HG03196 (cell line): ENCODE data around the gene PHLDA2.

Experiments used
- ATAC-seq: cut with Tn5 transposase; IDR thresholded peaks from one replicate; pipeline ENCODE4 v1.9.1; 2021; ENCODE audit not compliant: unreplicated experiment

Gene PHLDA2, protein sequence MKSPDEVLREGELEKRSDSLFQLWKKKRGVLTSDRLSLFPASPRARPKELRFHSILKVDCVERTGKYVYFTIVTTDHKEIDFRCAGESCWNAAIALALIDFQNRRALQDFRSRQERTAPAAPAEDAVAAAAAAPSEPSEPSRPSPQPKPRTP

DNA sequence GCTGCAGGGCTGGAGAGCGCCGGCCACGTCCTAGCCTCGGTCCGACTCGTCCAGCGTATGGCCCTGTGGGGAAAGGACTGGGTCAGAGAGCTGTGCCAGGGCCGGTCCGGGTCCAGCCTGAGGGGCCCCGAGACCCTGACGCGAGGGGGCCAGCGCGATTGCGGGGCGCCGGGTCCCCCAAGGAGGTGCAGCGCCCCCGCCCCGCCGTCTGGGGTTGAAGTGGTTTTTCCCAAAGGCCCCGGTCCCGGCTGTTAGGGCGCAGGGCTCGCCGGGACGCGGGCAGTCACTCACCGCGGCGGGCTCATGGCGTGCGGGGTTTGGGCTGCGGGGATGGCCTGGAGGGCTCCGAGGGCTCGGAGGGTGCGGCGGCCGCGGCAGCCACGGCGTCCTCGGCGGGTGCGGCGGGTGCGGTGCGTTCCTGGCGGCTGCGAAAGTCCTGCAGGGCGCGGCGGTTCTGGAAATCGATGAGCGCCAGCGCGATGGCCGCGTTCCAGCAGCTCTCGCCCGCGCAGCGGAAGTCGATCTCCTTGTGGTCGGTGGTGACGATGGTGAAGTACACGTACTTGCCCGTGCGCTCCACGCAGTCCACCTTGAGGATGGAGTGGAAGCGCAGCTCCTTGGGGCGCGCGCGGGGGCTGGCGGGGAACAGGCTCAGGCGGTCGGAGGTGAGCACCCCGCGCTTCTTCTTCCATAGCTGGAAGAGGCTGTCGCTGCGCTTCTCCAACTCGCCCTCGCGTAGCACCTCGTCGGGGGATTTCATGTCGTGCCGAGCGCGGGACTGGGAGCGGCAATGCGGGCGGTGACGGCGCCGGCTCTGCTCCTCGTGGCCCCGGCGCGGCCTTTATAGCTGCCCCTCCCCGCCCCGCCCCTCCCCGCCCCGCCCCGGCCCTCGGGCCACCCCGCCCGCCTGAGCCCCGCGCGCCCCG is at the start of gene PHLDA2:
TSS of gene PHLDA2 (minus strand) at position 816 of the 926 bp plus-strand sequence. CDS start at position 760, 56 bp downstream.
- ATAC-seq, result no peak

DNA sequence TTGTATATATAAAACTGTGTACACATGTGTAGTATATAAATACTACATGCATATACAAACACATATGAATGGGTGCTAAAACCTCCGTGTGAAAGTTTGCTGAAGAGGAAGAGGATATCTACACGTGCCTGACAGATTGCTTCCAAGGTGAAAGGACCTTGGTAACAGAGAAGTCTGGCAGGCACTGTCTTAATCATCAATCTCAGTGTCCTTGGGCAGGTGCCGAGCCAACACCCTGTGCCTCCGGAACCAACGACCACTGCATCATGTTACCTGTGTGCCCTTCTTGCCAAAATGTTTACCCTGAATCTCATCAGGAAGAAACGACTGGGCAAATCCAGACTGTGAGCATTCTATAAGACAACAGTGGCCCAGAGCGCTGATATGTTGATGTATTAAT is 47.9 kb upstream of the PHLDA2 start:
- no peak for ATAC-seq

DNA sequence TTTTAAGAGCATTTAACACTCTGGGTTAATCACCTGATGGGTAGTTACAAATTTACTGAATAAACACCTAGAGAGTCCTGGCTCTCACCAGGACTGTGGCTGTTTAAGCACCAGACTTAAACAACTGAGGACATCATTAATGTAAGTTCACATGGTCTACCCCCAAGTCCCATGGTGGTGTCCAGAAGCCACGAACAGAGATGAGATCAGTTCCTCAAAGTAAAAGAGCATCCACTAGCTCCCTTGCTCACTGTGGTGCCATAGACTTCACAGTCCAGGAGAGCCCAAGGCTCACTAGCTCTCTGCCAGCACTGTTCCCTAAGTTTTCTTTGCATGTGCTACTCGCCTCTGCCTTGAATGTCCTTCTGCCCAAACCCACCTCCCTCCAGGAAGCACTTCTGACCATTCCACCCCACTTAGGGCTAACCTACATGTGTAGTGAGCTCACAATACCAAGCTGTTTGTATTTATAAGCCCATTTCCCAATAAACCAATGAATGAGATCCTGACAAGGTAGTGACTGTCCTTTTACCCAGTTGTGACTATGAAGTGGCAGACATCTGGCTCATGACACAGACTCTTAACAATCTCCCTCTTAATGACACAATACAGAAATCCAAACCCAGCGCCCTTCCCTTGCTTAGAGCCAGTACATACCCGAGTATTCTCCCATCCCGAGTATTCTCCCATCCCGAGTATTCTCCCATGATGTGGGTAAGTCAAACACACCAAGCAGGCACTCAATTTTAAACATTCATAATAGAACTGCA is 47.3 kb upstream of the PHLDA2 start:
- no peak for ATAC-seq

DNA sequence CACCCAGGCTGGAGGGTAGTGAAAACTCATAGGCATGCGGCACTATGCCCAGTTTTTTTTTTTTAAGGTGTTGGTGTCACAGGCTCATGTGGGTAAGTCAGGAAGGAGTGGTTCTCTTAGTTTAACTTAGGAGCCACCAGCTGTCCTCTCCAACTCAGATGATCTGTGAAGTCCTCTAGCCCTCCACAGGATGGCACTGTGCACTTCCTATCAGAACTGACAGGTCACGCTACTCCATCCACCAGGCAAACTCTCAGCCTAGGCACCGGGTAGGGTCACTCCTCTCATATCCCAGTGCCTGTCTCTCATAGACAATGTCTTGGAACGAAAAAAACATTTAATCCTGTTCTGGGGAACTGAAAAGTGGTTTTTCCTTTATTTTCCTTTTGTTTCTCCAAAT is 46.4 kb upstream of the PHLDA2 start:
- ATAC-seq, result no peak

DNA sequence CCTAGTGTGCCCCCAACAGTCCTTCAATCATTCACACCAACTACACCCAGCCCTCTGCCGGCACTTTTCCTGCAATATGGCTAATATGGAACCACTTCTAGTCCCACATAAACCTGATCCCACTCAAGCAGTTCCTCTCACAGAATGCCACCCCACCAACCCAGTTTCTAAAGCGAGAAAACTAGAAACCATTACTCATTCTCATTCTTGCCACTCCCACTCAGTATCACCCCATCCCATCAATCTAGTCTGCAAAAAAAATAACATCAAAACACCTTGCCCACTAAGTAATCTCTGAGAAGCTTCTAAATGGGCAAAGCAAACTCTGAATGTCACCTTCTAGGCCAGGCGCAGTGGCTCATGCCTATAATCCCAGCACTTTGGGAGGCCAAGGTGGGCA is 45.1 kb upstream of the PHLDA2 start:
- no peak for ATAC-seq

DNA sequence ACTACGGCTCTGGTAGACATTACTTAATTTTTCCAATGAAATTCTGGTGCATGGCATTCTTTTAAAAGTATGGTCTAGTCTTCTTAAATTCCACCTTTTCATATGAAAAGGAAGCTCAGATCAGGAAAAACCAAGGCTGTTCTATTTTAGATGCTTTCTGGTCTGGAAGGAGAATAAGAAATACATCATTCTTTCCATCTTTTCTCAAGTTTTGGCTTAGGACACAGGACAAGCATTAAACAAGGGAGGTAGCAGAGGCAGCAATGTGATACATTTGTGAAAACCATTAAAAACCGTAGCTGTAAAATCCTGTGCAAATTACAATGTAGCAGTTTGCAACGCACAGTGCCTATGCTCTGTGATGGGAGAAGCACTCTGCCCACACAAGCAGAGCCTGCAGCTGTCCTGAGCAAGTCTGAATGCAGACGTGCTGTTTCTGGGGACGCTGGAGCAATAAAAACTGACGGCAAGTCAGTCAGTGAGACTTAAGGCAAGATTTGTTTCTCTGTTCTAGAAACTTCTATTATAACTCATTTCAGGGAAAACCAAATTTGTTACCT is 39.2 kb upstream of the PHLDA2 start:
- no peak for ATAC-seq

DNA sequence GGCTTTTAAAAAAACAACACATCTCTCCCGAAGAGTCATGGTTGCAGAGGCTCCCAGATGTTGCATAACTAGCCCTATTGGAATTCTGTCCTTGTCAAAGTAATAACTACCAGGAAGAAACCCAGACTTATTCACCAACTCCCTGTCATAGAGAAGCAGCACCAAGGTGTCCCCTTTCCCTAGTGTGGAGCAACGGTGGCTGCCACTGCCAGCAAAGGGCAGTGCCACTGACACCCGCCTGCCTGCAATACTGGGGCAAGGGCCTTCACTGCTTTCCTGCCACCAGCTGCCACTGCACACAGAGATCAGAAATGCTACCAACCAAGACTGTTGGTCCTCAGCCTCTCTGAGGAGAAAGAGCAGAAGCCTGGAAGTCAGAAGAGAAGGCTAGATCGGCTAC is 35.6 kb upstream of the PHLDA2 start:
- no peak for ATAC-seq

DNA sequence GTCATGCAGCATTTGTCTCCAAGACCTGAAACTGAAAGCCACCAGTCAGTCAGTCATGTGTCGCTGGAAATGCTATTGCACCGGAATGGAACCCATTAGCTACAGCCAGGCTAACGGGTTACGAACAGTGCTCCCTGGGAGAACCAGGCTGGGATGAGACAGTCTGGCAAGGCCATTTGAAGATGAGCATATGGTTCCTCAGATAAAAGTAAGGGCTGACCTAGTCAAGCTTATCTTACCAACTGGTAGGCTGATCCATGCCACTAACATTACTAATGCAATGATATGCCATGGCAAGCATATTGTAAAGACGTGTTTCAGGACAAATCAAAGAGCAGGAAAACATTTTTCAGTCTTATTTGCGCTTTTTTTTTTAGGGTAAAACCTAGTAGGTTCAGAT is 34.5 kb upstream of the PHLDA2 start:
- no peak for ATAC-seq

DNA sequence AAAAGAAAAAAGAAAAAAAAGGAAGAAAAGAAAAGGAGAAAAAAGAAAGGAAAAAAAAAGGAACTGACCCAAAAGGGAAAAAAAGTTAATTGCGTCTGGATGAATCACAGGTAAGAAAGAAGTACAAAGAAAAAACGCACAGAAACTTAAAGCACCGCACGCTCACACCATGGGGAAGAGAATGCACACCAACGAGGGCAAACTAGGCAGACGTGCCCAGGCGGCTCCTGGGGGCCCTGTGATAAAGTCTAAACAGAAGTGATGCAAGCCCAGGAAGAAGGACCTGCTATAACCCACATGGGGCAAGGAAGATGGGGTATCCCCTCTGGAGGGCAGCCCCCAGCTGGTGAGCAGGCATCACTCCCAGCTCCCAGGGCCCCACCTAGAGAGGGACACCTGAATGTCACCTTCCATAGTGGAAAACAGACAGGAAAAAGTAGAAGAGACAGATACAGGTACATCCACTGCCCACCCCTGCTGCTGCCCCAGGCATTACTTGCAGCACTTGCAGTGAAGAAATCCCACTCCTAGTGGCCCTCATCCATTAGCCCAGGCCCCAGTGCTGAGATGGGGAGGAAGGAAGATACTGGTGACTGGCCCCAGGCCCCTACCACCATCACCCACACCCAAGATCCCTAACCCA is 34.0 kb upstream of the PHLDA2 start:
- ATAC-seq, result no peak

DNA sequence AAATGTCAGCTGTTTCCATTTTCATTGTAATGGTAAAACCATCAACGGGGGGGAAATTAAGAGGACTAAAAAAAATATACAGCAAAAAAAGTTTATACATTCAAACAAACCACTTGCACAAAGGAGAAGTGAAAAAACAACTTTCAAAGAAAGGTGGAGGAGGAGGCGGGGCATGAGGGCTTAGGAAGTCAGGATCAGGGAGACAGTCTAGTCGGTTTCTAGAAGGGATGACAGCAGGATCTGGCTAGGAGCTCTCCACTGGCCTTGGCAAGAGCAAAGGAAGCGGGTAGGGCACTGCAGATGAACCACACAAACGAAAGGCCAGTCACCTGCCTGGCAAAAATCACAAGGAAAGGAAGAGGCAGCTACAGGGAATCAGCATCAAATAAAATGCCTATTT is 31.9 kb upstream of the PHLDA2 start:
- ATAC-seq, result no peak

DNA sequence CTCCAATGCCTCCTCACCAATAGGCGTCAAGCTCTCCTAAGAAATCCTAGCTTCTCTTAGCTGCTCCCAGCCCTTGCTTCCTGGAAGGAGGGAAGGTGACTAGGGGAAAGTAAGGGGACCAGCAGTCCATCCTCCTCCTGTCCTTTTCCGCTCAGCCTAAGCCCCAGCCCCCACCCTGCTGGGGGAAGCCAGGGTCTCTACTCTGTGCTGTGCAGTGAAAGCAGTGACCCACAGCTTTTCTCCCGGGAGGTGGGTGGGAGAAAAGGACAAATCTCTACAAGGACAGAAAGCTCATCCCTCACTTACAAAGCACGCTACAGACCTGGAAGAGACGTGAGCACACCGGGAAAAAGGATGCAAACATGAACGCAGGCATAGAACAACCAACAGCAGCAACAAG is 30.9 kb upstream of the PHLDA2 start:
- no peak for ATAC-seq

DNA sequence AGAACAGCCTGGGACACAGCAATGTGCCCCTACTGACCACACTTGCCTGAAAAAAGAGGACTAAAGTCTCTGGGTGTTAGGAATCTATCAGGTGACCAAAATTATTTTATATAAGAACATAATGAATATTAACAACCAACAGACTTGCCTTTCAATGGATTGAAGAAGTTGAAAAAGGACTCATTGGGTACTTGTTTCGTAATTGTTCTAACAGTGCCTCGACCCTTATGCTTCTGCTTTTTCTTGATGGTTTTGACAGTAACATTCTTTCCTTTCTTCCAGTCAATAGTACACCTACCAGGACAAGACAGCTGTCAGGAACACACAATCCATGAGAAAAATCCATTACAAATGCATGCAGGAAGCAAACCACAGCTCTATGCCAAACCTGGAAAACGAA is 29.0 kb upstream of the PHLDA2 start:
- ATAC-seq, result no peak

DNA sequence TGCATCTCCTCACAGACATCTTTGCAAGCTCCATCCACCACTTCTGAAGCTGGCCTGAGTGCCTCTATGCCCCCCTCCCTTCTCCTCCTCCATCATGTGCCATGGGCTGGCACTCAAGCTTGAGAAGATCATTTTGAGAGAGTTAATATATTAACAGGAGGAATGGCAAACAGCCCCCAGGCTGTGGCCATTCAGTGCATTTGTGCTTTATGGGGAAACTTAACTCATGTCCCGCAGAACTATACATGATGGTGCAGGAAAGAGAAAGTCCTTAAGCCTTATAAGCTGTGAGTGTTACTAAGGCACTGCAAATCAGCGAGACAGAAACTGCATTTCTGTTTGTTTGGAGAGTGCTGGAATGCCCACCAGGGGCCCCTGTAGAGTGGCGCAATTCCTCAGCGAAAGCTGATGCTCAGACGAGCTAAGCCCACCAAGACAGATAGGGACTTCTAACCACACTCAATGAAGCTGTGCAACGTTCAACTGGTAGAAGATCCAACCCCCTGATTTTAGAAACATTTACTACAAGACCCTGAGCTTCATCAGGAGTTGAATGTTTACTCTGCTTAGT is 26.8 kb upstream of the PHLDA2 start:
- ATAC-seq, result no peak

DNA sequence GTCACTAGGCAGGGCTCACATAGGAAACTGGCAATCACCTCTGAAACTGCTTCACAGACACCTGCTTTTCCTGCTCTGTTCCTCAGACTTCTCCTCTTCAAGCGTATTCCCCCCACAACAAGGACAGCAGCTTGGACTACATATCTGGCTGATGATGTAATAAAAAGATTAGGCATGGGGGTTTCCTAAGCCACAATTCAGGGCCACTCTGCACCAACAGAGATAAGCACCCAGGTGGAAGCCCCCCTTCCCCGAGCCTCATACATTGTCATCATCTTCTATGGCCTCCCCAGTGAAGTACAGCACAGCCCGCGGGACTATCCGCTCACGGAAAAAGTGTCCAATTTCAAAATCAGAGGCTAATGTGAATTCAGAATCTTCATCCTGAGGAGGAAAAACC is 25.0 kb upstream of the PHLDA2 start:
- no peak for ATAC-seq

DNA sequence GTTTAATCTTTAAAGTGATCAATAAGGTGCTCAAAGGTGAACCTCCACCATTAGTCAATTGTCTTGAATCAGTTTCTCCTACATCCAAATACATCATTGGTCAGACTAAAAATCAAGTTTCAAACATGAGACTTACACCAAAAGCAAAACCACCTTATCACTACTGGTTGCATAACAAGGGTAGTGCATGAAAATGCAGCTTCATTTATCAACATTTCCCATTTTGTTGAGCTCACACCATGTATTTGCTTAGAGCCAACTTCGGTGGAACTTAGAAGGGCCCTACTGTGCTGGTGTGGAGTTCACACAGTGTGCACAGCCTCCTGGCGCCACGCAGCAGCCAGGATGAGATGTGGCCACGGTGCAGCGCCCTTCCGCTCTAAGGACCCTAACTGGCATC is 23.1 kb upstream of the PHLDA2 start:
- ATAC-seq, result no peak

DNA sequence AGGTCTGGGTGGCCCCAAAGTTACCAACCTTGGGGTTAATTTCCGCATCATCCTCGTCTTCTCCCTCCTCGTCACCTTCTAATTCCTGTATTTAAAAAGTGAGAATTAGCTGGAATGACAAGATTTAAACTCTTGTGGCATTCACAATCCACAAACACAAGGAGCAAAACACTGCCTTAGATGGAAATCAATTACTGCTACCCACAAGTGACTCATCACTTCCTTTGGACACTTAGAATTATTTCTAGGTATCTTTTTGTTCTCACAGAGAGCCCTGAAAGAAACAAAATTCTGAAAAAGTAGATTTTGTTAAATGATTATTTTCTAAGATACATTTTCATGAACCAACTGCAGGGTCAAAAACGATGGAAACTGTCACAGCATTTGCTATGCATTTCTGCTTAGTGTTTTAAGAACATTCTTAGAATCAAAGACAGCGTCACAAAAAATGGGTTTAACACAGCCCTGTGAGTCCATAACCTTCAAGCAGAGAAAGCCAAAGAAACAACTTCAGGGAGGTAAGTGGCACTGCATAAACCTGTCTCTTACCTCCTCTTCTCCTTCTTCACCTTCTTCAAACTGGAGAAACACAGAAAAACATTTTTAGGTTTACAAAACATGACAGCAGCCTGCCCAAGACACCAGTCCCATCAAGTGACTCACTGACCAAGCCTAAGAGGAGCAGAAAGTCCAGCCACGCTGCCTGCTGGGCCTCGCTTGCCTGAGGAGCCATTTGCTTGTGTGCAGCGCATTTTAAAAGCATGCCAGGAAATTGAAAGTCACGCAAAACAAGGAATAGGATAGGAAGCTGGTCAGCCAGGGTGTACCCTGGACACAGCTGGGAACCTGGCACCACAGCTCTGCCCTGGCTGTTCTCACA is 22.3 kb upstream of the PHLDA2 start:
- ATAC-seq, result no peak

DNA sequence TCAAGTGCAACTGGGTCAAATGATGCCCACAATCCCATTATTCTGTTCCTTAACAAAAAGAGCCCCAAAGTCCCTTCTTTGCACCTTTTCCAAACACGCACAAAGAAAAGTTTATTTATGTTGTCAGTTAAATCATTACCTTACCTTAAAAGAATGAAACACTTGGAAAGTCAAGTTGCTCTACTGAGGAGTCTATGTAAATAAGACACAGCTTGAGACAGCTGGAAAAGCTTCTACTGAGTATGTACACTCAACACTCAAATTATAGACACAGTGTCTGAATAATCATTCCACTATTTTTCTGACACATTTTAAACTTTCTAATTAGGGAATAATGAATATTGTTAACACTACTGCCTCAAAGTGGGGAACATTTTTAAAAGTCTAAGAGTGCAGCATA is 21.6 kb upstream of the PHLDA2 start:
- ATAC-seq, result no peak

DNA sequence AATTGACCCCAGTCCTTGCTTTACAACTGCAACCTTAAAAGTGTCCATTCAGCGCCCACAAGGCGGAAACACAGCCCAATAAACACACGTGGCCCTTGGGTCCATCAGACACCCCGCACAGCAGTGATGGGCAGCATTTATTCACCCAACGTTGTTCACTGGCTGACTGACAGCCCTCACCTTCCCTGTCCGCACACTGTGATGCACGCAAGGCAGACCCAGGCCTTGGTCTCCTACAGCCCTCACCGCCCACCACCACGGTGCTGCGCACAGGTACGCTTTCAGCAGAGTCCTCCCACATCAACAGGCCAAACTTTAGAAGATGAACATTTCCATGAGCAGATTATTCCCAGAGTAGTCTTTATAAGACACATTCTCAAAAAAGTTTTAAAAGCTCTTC is 20.7 kb upstream of the PHLDA2 start:
- ATAC-seq, result no peak

DNA sequence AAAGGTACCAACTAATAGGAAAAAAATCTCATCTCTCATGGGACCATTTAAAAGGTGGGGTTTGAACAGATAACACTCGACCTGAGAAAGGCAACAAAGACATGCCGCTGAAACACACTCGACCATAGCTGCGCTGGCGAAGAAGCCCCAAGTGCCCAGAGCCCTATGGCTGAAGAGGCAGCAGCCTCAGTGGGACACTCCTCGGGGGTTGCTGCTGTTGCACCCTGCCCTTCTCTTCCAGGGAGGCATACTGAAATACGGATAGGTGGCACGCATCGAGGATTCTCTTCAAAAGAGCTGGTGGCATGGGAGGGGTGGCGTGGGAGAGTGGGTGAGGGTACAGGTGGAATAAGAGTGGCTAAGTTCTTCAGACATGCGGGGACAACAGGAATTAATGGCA is 18.5 kb upstream of the PHLDA2 start:
- no peak for ATAC-seq

DNA sequence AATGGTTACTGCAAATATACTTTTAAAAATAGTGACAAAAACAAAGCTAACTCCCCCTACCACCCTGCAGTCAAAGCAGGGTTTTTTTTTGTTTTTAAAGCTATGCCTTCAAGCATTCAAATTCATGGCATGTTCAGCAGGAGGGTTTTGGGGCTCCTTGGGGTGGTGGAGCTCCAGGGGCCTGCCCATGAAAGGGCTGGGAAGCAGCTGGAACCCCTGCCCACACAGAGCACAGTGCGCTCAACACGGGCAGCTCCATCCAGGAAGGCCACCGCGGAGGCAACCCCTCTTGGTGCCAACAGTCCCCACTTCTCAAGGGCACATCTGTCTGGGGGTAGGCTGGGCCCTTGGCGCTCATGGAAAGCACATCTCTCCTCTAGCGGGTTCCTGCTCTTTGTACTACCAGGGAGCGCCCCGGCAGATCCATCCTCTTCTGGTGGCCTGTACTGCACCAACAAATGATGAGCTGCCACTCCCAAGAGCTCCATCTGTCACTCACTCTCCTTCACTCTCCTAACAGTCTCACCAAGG is 16.6 kb upstream of the PHLDA2 start:
- no peak for ATAC-seq
